ENCODE measurements around the gene CLCN5.

DNA sequence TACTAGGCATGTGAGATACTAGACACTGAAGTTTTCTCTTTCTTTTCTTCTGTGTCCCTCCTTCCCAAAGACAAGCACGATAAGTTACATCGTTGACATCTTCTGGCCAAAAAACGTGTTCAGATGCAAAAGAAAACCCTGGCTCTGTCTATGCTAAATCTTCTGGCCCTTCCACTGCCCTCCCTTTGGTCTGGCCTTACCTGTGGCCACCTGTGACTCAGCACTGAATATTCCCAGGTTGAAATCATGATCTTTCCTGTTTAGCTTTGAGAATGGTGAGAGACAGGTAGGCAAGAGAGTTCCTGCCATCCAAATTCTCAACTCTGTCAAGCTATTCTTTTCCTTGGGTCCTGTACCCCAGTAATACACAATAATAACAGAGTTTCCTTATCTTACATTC lies 12.3 kb downstream of the CLCN5 start:
- TF ChIP-seq POLR2AphosphoS5 (IDR thresholded peaks at IDR 0.05) (no peak), POLR2A (IDR thresholded peaks at IDR 0.05) (no peak)
- TF ChIP-seq, protein P1, sequence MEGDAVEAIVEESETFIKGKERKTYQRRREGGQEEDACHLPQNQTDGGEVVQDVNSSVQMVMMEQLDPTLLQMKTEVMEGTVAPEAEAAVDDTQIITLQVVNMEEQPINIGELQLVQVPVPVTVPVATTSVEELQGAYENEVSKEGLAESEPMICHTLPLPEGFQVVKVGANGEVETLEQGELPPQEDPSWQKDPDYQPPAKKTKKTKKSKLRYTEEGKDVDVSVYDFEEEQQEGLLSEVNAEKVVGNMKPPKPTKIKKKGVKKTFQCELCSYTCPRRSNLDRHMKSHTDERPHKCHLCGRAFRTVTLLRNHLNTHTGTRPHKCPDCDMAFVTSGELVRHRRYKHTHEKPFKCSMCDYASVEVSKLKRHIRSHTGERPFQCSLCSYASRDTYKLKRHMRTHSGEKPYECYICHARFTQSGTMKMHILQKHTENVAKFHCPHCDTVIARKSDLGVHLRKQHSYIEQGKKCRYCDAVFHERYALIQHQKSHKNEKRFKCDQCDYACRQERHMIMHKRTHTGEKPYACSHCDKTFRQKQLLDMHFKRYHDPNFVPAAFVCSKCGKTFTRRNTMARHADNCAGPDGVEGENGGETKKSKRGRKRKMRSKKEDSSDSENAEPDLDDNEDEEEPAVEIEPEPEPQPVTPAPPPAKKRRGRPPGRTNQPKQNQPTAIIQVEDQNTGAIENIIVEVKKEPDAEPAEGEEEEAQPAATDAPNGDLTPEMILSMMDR (IDR thresholded peaks at IDR 0.05) = no peak

Measured in prostate gland (tissue), 2 donors.